Loucy (cell line): ENCODE results near the gene CCL23.

Experiments
- EZH2phosphoT487 ChIP-seq: fragments of 200-600 bp; IDR thresholded peaks from 2 replicates; pipeline ENCODE4 v1.6.1; 2018; ENCODE audit warnings: antibody characterized with exemption, mild to moderate bottlenecking, moderate library complexity, borderline replicate concordance
- TF ChIP-seq, protein P1 (sequence below): fragments of 200-600 bp; sonication (generic); conservative IDR thresholded peaks from 2 replicates; pipeline ENCODE4 v1.5.1; 2014; ENCODE audit warnings: mild to moderate bottlenecking, antibody characterized with exemption, low read length

- TF ChIP-seq, protein P1, sequence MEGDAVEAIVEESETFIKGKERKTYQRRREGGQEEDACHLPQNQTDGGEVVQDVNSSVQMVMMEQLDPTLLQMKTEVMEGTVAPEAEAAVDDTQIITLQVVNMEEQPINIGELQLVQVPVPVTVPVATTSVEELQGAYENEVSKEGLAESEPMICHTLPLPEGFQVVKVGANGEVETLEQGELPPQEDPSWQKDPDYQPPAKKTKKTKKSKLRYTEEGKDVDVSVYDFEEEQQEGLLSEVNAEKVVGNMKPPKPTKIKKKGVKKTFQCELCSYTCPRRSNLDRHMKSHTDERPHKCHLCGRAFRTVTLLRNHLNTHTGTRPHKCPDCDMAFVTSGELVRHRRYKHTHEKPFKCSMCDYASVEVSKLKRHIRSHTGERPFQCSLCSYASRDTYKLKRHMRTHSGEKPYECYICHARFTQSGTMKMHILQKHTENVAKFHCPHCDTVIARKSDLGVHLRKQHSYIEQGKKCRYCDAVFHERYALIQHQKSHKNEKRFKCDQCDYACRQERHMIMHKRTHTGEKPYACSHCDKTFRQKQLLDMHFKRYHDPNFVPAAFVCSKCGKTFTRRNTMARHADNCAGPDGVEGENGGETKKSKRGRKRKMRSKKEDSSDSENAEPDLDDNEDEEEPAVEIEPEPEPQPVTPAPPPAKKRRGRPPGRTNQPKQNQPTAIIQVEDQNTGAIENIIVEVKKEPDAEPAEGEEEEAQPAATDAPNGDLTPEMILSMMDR = no peak
- TF ChIP-seq EZH2phosphoT487 = no peak
Measured at GRCh38 chr17:36002631-36003030, 15.1 kb downstream of the CCL23 start.
